NCI-H2227 (cell line): Measurements from ENCODE around the gene SLC35F1.
"Not testable (repeated sequence)": the region's sequence is repeated elsewhere in the genome, so short reads cannot be mapped to it uniquely, and the experiment has no call there.

ENCODE experiments used
- DNase-seq: peaks from one replicate; lab custom pipeline; 2025; ENCODE audit not compliant: unreplicated experiment; lab: John Stamatoyannopoulos, UW

SLC35F1 gene

DNA sequence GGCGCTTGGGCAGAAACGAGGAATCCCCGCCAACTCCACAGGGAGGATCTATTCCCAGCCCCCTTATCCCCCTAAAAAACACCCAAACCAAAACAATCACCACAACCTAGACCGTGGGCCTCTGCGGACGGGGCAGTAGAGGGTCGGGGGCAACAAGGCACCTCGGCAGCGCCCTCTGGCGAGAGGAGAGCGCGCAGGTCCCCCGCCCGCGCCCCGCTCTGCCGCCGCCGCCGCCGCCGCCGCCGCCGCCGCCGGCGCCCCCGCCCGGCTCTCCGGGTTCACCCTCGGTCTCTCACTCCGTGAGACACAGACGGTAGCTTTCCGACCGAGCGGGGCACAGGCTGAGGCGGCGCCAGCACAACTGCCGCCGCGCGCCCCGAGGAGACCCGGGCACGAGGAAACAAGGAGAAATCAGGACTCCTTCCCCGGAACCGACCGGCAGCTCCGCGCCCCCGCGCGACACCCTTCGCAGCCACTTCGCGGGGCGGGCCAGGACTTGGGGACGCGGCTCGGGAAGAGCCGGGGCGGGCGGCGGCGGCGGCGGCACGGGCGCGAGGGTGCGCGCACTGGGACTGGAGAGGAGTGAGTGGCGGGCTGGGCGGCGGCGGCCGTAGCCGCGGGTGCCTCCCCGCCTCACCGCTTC lies at the start of gene SLC35F1:
TSS of gene SLC35F1 (plus strand) at position 307 of the 643 bp plus-strand sequence.
- DNase-seq, result peak; percentile 77

DNA sequence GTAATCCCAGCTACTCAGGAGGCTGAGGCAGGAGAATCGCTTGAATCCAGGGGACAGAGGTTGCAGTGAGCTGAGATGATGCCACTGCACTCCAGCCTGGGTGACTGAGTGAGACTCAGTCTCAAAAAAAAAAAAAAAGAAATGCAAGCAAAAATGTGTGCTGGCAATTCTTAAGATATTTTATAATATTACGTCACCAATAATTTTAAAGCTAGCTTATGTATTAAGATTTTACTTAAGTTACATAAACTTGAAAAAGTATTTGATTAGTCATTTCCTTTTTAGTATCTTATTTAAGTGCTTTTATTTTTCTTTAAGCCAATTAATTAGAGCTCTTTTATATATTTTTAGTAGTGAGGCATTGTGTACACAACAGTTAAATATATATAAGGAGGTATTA lies 48.5 kb upstream of the SLC35F1 start:
- DNase-seq, result not testable (repeated sequence)

DNA sequence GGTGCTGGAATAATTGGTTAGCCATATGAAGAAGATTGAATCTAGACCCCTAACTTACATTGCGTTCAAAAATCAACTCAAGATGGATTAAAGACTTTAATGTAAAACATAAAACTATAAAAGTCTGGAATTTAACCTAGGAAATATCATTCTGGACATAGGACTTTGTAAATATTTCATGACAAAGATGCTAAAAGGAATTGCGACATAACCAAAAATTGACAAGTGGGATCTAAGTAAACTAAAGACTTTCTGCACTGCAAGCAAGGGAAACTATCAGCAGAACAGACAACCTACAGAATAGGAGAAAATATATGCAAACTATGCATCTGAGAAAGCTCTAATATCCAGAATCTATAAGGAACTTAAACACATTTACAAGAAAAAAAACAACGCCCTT lies 45.5 kb upstream of the SLC35F1 start:
- no peak for DNase-seq

DNA sequence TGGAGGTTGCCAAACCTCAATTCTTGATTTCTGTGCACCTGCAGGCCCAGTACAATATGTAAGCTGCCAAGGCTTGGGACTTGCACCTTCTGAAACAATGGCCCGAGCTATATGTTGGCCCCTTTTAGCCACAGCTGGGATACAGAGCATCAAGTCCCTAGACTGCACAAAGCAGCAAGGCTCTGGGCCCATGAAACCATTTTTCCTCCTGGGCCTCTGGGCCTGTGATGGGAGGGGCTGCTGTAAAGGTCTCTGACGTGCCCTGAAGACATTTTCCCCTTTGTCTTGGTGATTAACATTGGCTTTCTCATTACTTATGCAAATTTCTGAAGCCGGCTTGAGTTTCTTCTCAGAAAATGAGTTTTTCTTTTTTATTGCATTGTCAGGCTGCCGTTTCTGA lies 40.5 kb upstream of the SLC35F1 start:
- DNase-seq, result no peak

DNA sequence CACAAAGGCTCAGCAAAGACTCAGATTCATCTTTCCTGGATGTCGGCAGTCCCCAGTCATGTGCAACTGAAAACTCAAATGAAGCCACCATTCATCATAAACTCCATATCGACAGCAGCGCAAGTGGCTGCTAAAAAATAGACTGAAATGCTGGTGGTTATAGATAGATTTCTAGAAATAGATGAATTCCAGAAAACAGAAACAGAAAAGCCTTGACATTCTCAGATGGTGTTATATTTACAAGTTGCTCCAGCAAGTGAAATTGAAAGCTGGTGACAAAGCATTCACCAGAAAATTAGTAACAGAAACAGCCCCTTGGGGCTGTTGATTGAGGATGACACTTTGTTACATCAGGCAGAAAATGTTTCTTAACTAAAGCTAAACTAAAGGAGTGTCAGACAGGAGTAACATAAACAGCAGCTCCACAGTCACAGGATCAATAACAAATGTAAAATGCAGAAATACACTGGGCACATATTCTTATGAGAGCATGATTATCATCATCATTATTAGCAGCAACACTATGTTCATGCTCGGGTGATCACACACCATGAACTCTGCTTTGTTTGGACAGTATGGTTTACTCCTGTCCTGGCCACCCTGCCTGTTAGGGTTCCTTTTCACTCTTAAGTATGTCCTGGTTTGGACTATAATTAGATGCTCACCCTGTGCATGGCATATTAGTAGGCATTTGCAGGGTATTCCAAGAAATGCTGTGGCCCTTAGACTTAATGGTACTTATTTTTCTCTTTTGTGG lies 36.4 kb upstream of the SLC35F1 start:
- DNase-seq, result no peak

DNA sequence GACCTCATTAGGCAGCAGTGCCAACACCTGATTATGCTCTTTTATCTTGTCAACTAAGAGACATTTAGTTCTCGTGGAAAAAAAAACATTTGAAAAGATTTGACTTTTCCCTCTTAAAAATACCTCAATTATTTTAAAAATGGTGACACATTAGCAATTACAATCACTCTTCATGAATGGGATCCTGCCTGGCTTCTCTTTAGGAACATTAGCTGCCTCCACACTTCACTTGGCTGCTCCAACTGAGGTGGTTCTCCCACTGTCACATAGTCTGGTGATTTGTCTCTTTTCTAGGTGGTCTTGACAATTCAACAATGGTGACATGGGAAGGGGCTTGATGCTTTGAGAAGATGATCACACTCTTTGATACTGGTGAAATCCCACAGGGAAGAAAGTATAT lies 26.2 kb upstream of the SLC35F1 start:
- DNase-seq, result no peak

DNA sequence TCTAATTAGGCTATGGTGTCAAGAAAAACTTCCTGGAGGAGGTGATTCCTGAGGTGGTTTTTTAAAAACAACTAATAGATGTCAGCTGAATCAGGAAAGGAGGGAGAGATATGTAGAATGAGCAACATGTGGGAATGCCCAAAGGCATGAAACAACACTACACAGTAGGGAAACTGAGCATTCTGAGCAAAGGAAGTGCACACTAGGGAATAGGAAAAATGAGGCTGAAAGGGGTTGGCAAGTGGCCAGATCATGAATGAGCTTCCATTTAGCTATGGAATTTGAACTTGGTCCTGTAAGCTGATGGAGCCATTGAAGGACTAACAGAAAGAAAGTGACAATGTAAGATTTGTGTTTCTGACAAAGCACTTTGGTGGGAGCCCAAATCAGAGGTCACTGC lies 16.9 kb upstream of the SLC35F1 start:
- no peak for DNase-seq

DNA sequence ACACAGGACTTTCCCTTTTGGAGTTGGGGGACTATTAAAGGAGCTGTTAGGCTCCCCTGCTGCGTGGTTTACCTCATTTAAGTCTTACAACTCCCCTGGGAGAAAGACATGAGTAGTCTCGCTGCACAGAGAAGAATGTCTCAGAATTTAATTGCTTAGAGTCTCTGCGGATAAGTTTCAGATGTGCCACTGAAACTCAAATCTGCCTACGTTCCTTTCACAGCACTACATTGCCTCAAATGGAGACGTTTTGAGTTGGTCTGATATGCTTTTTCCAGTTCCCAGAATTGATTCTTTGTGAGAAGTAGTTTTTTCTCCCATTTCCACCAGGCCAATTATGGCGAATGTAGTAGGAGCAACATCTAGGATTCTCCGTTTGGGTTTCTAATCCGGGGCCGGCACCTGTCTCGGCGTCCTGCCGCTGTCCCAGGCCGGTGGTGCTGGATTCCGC lies 532 bp upstream of the SLC35F1 start:
- peak; percentile 39 for DNase-seq

DNA sequence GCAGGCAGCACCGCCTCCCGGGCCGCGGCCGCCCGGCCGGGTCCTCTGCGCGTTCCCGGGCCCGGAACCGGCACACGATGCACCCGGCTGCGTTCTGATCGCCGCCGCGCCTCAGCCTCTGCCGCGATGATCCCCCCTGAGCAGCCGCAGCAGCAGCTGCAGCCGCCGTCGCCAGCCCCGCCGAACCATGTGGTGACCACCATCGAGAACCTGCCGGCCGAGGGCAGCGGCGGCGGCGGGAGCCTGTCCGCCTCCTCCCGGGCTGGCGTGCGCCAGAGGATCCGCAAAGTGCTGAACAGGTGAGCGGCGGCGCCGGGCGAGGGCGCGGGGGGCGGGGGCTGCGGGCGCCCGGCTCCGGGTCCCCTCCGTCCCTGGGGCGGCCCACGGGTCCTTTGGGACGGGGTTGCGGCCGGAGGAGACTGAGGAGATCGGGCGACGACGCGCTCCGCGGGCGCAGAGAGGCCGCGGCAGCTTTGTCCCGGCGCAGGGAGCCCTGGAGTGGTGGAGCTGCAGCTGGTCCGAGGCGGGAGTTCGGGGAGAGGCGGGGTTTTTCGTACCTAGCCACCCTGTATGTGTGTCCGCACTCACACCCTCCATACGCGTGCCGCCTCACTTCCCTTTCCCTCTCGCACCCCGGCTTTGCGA lies 659 bp downstream of the SLC35F1 start:
- DNase-seq, result peak; percentile 45

DNA sequence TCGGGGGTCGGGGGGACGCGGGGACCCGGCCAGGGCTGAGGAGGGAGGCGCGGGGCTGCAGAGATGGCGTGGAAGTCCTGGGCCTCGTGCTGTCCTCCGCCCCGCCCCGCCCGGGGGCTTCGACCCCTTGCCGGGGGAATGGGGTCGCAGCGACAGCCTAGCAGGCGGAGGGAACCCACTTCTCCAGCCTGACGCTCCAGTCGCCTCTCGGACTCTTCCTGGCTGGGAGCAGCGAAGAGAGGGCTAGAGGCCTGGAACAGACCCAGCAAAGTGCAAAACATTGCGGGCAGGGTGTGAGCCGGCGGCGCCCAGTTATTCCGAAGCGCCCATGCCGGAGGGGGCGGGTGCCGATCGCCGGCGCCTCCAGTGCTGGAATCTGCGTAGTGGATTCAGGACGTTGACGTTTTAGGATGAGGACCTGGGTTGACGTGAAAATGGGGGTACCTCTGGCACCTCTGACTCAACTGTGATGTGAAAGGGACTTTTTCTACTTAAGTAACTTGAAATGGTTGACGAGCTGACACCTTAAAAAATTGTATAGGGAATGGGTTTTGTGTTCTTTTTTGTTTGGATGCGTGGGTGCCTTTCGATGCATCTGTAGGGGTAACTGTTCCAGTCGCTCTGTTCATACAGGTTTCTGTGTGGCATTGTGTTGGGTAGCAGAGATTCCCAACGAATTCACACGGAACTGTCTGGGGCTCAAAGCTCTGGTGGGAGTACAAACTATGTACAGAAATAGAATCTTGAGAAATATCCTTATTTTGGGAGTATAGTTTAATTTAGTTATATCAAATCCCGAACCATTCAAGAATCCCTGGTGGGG lies 1.4 kb downstream of the SLC35F1 start:
- peak; percentile 48 for DNase-seq

DNA sequence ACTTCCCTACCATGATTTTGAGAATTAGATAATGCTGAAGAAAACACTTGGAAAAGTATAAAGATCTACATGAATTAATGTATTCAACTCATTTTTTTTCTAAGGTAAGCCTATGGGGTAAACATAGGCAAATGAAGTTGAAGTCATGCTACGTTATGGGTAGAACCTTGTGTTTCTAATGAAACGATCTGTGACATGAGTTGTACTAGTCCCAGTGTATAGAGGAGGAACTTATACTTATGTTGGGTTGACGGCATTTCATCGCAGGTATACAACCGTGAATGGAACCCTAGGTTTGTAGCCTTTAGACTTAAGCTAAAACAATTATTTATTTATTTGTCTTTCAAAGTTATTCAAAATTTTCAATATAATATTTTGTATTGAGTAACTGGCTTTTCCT lies 2.6 kb downstream of the SLC35F1 start:
- no peak for DNase-seq

DNA sequence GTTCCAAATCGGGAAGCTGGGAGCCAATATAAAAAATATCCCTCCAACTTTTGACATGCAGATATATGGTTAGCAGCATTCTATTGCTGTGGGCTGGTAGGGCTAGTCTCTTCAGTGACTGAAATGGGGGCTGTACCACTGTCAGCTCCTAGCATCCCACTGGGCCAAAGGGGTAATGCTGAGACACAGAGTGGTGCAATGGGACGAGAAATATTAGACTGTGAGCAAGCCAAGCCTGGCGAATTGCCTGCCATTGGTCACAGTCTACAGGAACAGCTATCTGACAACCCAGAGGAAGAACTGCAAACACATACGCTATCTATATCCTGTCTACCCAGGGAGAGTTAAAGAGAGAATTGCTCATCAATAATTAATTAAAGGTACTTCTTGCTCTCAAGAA lies 3.5 kb downstream of the SLC35F1 start:
- DNase-seq, result no peak

DNA sequence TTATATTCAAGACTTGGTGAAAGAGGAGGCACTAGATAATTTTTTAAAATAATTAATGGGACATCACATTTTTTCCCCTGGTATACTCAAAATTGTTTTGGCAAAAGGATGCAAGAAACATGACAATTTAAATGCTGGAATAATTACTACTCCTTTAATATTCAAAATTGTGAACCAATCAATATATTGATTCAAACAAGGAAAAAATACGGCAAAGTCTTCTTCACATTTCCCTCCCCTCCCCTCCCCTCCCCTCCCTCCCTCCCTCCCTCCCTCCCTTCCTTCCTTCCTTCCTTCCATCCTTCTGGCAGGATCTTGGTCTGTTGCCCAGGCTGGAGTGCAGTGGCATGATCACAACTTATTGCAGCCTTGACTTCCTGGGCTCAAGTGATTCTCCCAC lies 4.1 kb downstream of the SLC35F1 start:
- DNase-seq, result no peak

DNA sequence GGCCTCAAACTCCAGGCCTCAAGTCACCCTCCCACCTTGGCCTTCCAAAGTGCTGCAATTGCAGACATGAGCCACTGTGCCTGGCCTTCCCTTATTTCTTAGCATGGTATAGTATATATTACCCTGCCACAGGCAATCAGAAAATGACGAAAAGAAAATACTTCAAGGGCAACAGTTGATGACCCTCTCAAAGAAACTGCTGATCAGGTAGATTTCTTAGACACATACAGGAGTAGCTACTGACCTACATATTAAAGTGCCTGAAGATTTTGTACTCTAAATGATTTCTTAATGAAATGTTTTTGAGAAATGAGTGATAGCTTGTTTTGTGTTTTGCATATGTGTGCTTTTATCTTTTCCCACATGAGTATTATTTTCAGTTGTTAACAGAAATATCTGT lies 4.6 kb downstream of the SLC35F1 start:
- DNase-seq, result no peak

DNA sequence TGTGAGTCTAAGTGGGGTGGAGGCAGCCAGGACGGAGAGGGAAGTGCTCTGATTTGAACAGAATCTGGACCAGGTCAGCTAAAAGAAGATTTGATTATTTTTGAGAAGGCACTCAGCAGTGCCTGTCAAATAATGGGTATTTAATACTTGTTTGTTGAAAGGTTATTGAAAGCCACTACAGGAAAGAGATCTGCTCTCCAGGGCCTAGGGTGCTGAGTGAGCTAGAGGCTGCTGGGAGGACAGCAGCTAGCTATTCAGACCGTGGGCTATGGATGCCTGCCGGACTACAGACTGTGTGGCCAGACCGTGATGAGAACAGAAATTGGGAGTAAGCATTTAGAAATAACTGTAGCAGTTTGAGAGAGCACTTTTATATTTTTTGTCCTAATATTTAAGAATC lies 8.8 kb downstream of the SLC35F1 start:
- no peak for DNase-seq

DNA sequence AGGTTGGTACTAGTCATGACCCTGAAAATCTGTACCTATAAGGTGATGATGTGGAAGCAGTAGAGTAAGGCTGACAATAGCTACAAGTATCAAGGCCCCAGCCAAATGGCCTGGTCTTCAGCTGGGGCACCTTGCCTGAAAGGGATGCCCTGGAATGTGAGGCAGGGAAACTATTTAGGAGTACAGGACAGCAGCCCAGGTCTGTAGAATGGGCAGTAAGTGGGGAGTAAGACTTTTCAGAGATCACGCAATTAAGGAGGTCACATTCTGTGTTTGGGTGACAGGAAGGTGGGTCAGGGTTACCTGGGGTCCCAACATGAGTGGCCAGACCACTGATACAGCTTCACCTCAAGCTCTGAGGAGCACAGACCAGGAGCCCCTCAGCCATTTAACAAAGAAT lies 9.4 kb downstream of the SLC35F1 start:
- DNase-seq, result no peak

DNA sequence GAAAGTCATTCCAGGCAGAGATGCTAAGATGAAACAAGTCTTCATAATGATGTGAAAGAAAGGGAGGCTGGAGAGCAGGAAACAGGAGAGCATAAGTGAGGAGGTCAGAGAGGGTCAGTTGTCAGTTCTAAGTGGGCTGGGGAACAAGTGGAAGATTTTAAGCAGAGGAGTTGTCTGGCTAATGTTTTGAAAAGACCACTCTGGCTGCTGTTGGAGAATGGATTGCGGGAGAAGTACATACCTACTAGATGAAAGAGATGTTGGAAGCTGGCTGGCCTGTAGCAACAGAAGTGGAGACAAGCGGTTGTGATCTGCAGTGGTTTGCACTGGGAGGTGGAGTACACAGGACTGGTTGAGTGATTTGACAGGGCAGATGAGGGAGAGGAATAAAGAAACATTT lies 10.1 kb downstream of the SLC35F1 start:
- DNase-seq, result no peak

DNA sequence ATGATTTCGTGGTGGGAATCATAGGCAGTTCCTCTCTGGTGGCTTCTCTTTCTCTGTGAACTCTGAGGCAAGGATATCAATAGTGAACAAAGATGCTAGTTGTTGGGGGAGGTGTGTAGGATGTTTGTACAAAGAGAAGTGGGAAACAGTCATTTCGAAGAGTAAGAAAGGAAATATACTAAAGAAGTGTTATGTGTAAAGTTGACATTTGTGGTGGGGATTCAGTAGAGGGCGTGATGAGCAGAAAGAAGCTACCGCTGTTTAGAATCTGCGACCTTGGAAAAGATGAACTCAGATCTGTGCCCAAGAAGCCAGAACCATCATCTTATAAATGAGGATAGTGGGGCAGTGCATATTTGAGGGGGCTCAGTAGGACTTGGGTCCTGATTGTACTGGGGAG lies 11.4 kb downstream of the SLC35F1 start:
- no peak for DNase-seq

DNA sequence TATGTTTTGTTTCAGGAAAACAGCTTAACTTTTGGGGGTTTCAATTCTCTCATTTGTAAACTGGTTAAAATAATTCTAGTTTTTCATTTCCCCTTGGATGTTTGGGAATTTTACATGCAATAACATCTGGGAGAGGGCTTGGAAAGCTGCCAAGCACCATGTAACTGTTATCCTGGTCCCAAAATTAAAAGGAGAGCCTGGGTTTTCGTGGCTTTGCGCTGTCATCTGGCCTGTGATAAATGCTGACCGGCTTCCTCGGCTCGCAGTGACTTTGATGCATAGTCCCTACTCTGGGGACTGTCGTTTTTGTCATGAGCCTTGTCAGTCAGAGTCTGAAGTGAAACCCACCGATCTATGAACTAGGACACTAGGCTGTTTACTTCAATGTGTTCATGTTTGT lies 12.2 kb downstream of the SLC35F1 start:
- DNase-seq, result no peak

DNA sequence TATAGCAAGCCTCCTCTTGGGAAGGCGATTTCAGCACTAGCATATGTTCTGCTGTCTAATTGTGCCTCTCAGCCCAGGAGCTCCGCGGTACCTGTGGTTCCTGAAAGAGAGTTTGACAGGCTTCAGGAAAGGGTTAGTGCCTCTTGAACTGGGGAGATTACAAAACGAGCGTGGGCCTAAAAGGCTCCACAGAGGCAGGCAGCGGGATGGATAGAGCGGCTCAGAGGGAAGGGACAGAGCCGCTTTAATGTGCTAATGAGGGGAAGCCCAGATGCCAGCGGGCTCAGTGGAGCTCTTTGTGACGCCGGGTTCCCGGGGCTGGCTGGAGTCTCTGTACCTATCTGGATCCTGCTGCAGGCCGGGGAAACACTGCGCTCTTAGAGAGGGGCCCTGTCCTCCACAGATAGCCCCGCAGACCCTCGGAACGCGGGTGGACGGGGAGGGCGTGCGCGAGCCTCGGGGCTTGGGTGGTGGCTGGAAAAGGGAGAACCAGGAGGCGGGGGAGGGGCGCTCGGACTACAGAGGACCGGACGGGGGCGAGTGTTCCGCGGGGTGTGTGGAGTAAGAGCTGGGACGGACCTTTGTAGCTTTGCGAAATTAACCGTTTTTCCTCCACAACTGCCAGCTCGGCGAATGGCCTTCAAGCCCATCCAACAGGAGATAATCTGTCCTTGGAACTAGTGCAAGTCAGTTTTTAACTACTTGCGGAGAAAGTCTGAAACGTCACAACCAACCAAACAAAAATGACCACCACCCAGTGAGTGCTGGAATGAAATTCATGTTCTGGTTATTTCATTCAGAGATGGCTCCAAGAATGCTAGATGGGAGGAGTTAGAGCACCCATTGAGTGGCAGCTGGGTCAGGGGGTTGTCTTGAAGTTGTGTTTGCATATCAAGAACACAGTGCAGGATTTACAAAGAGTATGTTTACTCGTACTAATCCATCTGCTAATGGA lies 13.0 kb downstream of the SLC35F1 start:
- peak; percentile 20 for DNase-seq
